C4-2B (cell line): Measurements from ENCODE around the gene ARMH4.

Experiments used
- ZFX ChIP-seq: fragments of 450-650 bp; IDR thresholded peaks from 2 replicates; pipeline ENCODE4 v1.6.1; 2017
- TF ChIP-seq, protein P1 (sequence below): fragments of 450-650 bp; conservative IDR thresholded peaks from 2 replicates; pipeline ENCODE4 v1.5.1; 2017; ENCODE audit warnings: mild to moderate bottlenecking

DNA sequence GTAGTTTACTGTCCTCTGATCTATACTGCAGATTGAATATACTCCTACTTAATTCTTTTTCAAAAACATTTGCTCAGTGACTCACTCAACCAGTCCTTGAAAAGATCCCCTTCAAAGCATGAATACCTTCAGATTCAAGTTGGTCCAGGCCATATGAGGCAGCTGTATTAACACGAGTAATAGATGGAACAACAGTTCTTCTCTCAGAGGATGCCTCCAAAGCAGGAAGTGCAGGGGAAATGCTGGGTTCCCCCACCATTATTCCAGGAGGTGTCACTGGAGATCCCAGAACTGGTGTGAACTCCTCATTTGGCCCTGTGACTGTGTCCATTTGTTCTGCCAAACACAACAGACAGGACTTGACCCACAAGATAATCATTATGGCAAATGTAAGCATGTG, 20.6 kb downstream of the ARMH4 start:
- TF ChIP-seq, protein P1, sequence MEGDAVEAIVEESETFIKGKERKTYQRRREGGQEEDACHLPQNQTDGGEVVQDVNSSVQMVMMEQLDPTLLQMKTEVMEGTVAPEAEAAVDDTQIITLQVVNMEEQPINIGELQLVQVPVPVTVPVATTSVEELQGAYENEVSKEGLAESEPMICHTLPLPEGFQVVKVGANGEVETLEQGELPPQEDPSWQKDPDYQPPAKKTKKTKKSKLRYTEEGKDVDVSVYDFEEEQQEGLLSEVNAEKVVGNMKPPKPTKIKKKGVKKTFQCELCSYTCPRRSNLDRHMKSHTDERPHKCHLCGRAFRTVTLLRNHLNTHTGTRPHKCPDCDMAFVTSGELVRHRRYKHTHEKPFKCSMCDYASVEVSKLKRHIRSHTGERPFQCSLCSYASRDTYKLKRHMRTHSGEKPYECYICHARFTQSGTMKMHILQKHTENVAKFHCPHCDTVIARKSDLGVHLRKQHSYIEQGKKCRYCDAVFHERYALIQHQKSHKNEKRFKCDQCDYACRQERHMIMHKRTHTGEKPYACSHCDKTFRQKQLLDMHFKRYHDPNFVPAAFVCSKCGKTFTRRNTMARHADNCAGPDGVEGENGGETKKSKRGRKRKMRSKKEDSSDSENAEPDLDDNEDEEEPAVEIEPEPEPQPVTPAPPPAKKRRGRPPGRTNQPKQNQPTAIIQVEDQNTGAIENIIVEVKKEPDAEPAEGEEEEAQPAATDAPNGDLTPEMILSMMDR, result no peak
- no peak for TF ChIP-seq ZFX
